DOHH2 (cell line): ENCODE results near the gene LACRT.

ENCODE experiments used
- EZH2phosphoT487 ChIP-seq: fragments of 200-600 bp; sonication (generic); IDR thresholded peaks from 2 replicates; pipeline ENCODE4 v1.6.1; 2017; ENCODE audit warnings: borderline replicate concordance, mild to moderate bottlenecking, antibody characterized with exemption, low read length, moderate library complexity, mixed read lengths
- TF ChIP-seq, protein P1 (sequence below): fragments of 200-600 bp; sonication (generic); IDR thresholded peaks from one replicate; pipeline ENCODE4 v1.5.1; 2014; ENCODE audit warnings: antibody characterized with exemption, mild to moderate bottlenecking, low read depth, low read length; ENCODE audit not compliant: poor library complexity, severe bottlenecking

- TF ChIP-seq, protein P1, sequence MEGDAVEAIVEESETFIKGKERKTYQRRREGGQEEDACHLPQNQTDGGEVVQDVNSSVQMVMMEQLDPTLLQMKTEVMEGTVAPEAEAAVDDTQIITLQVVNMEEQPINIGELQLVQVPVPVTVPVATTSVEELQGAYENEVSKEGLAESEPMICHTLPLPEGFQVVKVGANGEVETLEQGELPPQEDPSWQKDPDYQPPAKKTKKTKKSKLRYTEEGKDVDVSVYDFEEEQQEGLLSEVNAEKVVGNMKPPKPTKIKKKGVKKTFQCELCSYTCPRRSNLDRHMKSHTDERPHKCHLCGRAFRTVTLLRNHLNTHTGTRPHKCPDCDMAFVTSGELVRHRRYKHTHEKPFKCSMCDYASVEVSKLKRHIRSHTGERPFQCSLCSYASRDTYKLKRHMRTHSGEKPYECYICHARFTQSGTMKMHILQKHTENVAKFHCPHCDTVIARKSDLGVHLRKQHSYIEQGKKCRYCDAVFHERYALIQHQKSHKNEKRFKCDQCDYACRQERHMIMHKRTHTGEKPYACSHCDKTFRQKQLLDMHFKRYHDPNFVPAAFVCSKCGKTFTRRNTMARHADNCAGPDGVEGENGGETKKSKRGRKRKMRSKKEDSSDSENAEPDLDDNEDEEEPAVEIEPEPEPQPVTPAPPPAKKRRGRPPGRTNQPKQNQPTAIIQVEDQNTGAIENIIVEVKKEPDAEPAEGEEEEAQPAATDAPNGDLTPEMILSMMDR, result peak; percentile 47
- TF ChIP-seq EZH2phosphoT487, result no peak
Measured at GRCh38 chr12:54631988-54632728, 2.5 kb downstream of the LACRT start.
